CD4-positive, alpha-beta T cell (primary cell): Measurements from ENCODE around the gene EDNRA. TPM values are rescaled to one million over a fixed set of nuclear protein-coding genes. Genes with fewer than 3 reads are reported as not detected.

Experiments
- ATAC-seq: fragments of 200-7000 bp; cut with Tn5 transposase; one replicate; pipeline ENCODE4 v1.10.0; 2022; ENCODE audit warnings: mild to moderate bottlenecking; ENCODE audit not compliant: poor library complexity
- CTCF ChIA-PET: fragments of 350-600 bp; sonication (Branson Sonifier 250); formaldehyde crosslinking; loops from one replicate; lab custom pipeline; 2021; ENCODE audit warnings: antibody characterized with exemption, inconsistent platforms; lab: Charles Lee
- POLR2A ChIA-PET: fragments of 350-600 bp; sonication (Branson Sonifier 250); formaldehyde crosslinking; loops from one replicate; lab custom pipeline; 2021; ENCODE audit warnings: antibody characterized with exemption, inconsistent platforms; lab: Charles Lee
- DNase-seq, 14 experiments: peaks; one replicate each; pipeline ENCODE4 v3.0.0-alpha.2; 2013 to 2020; ENCODE audit warnings: mixed read lengths in 2 of 14
- H3K27ac ChIP-seq, 2 donors: one replicate each; pipeline versions ENCODE4 v1.5.1 to v1.7.0; 2013; ENCODE audit warnings: low read length in 2 of 2, low read depth in 1 of 2, mild to moderate bottlenecking in 1 of 2
- H3K27me3 ChIP-seq, 2 experiments: 1 replicate in 1 of 2; 2 replicates in 1 of 2; pipeline versions ENCODE4 v1.6.1 to v1.7.0; 2013; ENCODE audit warnings: low read length in 2 of 2, control low read depth in 1 of 2, mild to moderate bottlenecking in 1 of 2, moderate library complexity in 1 of 2; ENCODE audit not compliant: insufficient read depth in 2 of 2, control insufficient read depth in 1 of 2
- H3K36me3 ChIP-seq: one replicate; pipeline ENCODE4 v1.6.1; 2013; ENCODE audit warnings: low read length, control low read depth; ENCODE audit not compliant: insufficient read depth
- H3K4me1 ChIP-seq: one replicate; pipeline ENCODE4 v1.6.1; 2013; ENCODE audit warnings: low read length, control low read depth; ENCODE audit not compliant: insufficient read depth
- H3K4me3 ChIP-seq: one replicate; pipeline ENCODE4 v1.5.1; 2013; ENCODE audit warnings: mild to moderate bottlenecking, low read length, moderate library complexity
- H3K9me3 ChIP-seq, 2 experiments: 1 replicate in 1 of 2; 2 replicates in 1 of 2; pipeline versions ENCODE4 v1.6.1 to v1.7.0; 2013; ENCODE audit warnings: low read length in 2 of 2, mild to moderate bottlenecking in 2 of 2, control low read depth in 1 of 2, moderate library complexity in 1 of 2; ENCODE audit not compliant: control insufficient read depth in 1 of 2, insufficient read depth in 1 of 2
- H3K27ac Mint-ChIP-seq: one replicate; pipeline ENCODE4 v1.8.0; 2020; ENCODE audit warnings: mixed read lengths
- H3K27me3 Mint-ChIP-seq: one replicate; pipeline ENCODE4 v1.8.0; 2021; ENCODE audit warnings: mixed read lengths
- H3K36me3 Mint-ChIP-seq: one replicate; pipeline ENCODE4 v1.8.0; 2021; ENCODE audit warnings: low read depth, mixed read lengths
- H3K4me1 Mint-ChIP-seq: one replicate; pipeline ENCODE4 v1.8.0; 2021; ENCODE audit warnings: low read depth, mixed read lengths
- H3K4me3 Mint-ChIP-seq: one replicate; pipeline ENCODE4 v1.8.0; 2020; ENCODE audit warnings: mild to moderate bottlenecking, mixed read lengths
- H3K9me3 Mint-ChIP-seq: one replicate; pipeline ENCODE4 v1.8.0; 2020; ENCODE audit warnings: mixed read lengths
- CTCF ChIP-seq: fragments of 200-600 bp; IDR thresholded peaks from one replicate; pipeline ENCODE4 v1.8.0; 2022; ENCODE audit warnings: antibody characterized with exemption, mild to moderate bottlenecking
- intact Hi-C, 2 experiments: fragments of 100-400 bp; cut with DNase I in 1 of 2; cut with micrococcal nuclease in 1 of 2; formaldehyde crosslinking; loops; one replicate each; pipeline versions ENCODE4 v1.15.1 to v1.9.0; 2023 to 2025; cut with DNase I, micrococcal nuclease
- total RNA-seq, 174 experiments: library from RNA in 2 of 174; stranded (reverse) in 2 of 174; gene quantifications; one replicate each; pipeline ENCODE4 v1.2.3 and lab custom pipeline; 2021 to 2026

Gene EDNRA
- total RNA-seq, 2 experiments from 2014 or later, result not detected

GRCh38 chr4:147581606-147582350 is 100.9 kb downstream of the EDNRA start:
- no peak overlapping the region for H3K4me3 Mint-ChIP-seq
- peaks cover 5% of the 10 kb centered on the region for H3K27me3 Mint-ChIP-seq
- H3K9me3 Mint-ChIP-seq, result no peaks in the 10 kb centered on the region
- no peak for DNase-seq
- H3K36me3 Mint-ChIP-seq, result no peaks in the 10 kb centered on the region
- POLR2A ChIA-PET, result no interaction called here
- ATAC-seq, result no peak
- CTCF ChIA-PET, result no interaction called here
- H3K9me3 ChIP-seq, result no peaks in the 10 kb centered on the region
- no peak overlapping the region for H3K27ac Mint-ChIP-seq
- no peak overlapping the region for H3K4me3 ChIP-seq
- H3K4me1 Mint-ChIP-seq, result no peaks in the 10 kb centered on the region
- H3K4me1 ChIP-seq, result no peaks in the 10 kb centered on the region
- peaks cover 0 to 5% of the 10 kb centered on the region in 2 experiments for H3K27me3 ChIP-seq
- H3K36me3 ChIP-seq, result no peaks in the 10 kb centered on the region
- H3K27ac ChIP-seq, result no peak overlapping the region
- no peak for TF ChIP-seq CTCF
- intact Hi-C loops, result loop anchor here in 1 of 2 experiments (10.0 kb wide), 2 partner anchors 417 to 1237 kb away; no protein-coding TSS in a partner anchor

GRCh38 chr4:147582386-147583060 is 101.6 kb downstream of the EDNRA start:
- H3K27me3 Mint-ChIP-seq, result peaks cover 5% of the 10 kb centered on the region
- no peak overlapping the region for H3K4me3 Mint-ChIP-seq
- peaks cover 0 to 5% of the 10 kb centered on the region in 2 experiments for H3K27me3 ChIP-seq
- intact Hi-C loops, result loop anchor here in 1 of 2 experiments (10.0 kb wide), 2 partner anchors 418 to 1238 kb away; no protein-coding TSS in a partner anchor
- no peaks in the 10 kb centered on the region for H3K4me1 Mint-ChIP-seq
- no peaks in the 10 kb centered on the region for H3K9me3 ChIP-seq
- H3K4me1 ChIP-seq, result no peaks in the 10 kb centered on the region
- no peak for TF ChIP-seq CTCF
- no peak overlapping the region for H3K27ac Mint-ChIP-seq
- H3K27ac ChIP-seq, result no peak overlapping the region
- H3K4me3 ChIP-seq, result no peak overlapping the region
- ChIA-PET POLR2A (no interaction called here), CTCF (no interaction called here)
- ATAC-seq (no peak), DNase-seq (no peak)
- H3K36me3 Mint-ChIP-seq, result no peaks in the 10 kb centered on the region
- no peaks in the 10 kb centered on the region for H3K36me3 ChIP-seq
- H3K9me3 Mint-ChIP-seq, result no peaks in the 10 kb centered on the region

GRCh38 chr4:147583876-147584275 is 103.0 kb downstream of the EDNRA start:
- Histone ChIP-seq H3K4me1 (no peaks in the 10 kb centered on the region), H3K4me3 (no peak overlapping the region), H3K27me3 (peaks cover 0 to 5% of the 10 kb centered on the region in 2 experiments), H3K27ac (no peak overlapping the region), H3K36me3 (no peaks in the 10 kb centered on the region), H3K9me3 (no peaks in the 10 kb centered on the region)
- H3K36me3 Mint-ChIP-seq, result no peaks in the 10 kb centered on the region
- ChIA-PET CTCF (no interaction called here), POLR2A (no interaction called here)
- DNase-seq (no peak), ATAC-seq (no peak)
- TF ChIP-seq CTCF, result no peak
- intact Hi-C loops, result loop anchor here in 1 of 2 experiments (10.0 kb wide), 2 partner anchors 419 to 1239 kb away; no protein-coding TSS in a partner anchor
- no peaks in the 10 kb centered on the region for H3K4me1 Mint-ChIP-seq
- no peak overlapping the region for H3K4me3 Mint-ChIP-seq
- peaks cover 5% of the 10 kb centered on the region for H3K27me3 Mint-ChIP-seq
- no peak overlapping the region for H3K27ac Mint-ChIP-seq
- no peaks in the 10 kb centered on the region for H3K9me3 Mint-ChIP-seq
